ENCODE measurements around the gene ZNF22.

ZNF22 gene

DNA sequence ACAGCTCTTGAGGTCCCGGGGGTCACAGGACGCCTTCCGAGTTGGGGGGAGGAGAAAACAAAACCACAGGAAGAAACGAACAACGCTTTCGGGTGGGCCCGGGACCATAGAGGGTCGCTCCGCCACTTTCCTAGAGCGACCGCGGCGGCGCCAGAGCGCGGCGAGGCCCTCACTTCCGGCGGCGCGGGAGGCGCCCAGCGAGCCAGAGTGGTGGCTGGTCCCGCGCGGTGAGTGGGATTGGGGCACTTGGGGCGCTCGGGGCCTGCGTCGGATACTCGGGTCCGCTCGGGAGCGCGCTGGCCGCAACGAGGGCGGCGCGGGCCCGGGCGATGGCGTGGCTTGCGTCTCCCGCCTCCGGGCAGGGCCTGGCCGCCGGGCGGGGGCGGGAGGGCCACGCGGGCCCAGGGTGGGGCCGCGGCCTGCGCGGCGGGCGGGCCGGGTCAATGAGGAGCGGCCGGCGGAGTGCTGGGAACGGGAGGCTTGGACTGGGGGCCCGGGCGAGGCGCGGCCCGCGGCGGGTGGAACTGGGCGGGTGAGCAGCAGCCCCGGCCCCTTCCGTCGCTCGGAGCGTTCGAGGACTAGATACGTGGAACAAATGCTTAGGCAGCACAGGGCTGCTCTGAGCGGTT is at the start of gene ZNF22:
TSS of gene ZNF22 (plus strand) at position 172 of the 629 bp plus-strand sequence. CDS start 2,446 bp downstream, outside the sequence.
- peak; percentile 62 to 68 for DNase-seq

DNA sequence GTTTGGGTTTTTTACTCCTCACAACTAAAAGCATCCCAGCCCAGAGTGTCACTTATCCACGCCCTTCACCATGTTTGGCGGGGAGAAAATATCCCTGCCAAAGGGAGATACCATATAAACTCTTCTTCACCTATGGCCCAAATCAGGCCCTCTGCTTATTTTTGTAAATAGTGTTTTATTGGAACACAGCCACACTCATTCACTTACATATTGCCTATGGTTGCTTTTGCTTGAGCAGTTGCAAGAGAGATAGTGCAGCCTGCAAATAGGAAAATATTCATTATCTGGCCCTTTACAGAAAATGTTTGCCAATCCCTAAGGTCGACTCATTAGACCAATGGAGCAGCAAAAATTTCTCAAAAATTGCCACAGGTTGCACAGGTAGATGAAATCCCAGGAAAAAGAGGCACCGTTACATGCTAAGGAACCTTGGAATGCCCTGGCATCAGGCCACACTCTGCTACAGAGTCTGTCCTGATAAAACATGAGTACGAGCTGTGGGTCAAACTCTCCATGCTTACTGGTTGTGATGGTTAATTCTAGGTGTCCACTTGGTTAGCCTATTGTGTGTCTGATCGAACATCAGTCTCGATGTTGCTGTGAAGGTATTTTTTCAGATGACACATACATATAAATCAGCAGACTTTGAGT is 49.0 kb upstream of the ZNF22 start:
- no peak for DNase-seq

DNA sequence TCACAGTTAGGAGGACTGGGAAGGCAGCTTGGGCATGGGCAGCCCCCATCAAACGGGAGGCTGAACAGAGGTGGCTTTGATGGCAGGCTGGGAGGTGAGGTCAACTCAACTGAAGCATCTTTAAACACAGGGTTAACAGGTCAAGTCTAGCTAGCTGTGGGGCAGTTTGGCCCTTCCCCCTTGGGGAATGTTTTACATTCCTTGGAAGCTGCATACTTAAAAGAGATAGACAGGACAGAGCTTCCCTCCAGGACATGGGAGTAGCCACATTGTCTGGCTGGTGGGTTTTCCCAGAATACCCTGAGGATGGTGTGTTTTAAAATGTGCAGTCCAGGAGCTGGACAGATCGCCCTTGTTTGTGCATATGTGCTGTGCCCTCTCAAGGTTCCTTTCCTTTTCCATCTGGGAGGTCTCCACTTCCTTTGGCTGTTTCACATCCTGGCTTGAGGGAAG is 47.9 kb upstream of the ZNF22 start:
- DNase-seq, result no peak

DNA sequence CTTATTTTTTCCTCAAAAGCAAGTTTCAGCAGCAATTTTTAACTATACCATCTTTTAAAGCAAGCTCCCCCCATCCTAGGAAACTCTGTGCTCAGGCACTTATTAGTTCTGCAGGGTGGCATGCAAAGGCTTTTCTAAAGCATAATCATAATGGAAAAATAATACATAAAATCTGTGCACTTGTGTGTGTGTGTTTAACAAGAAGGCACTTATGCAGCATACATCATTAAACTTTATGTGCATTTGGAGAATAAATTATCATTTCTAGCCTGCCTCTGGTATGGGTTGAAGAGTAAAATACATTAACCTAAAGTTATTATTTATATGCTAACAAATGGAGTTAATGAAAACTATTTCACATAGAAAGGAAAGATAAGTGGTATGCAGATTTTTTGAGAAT is 46.7 kb upstream of the ZNF22 start:
- DNase-seq, result no peak

DNA sequence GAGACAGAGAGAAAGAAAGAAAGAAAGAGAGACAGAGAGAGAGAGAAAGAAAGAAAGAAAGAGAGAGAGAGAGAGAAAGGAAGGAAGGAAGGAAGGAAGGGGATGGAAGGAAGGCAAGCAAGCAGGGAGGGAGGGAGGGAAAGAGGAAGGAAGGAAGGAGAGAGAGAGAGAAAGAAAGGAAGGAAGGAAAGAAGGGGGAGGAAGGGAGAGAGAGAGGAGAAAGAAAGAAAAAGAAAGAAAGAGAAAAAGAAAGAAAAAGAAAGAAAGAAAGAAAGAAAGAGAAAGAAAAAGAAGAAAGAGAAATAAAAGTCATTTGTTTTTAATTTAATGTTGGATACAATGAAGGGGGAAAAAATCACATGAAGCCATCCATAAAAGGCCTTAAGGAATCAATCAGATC is 45.8 kb upstream of the ZNF22 start:
- no peak for DNase-seq

DNA sequence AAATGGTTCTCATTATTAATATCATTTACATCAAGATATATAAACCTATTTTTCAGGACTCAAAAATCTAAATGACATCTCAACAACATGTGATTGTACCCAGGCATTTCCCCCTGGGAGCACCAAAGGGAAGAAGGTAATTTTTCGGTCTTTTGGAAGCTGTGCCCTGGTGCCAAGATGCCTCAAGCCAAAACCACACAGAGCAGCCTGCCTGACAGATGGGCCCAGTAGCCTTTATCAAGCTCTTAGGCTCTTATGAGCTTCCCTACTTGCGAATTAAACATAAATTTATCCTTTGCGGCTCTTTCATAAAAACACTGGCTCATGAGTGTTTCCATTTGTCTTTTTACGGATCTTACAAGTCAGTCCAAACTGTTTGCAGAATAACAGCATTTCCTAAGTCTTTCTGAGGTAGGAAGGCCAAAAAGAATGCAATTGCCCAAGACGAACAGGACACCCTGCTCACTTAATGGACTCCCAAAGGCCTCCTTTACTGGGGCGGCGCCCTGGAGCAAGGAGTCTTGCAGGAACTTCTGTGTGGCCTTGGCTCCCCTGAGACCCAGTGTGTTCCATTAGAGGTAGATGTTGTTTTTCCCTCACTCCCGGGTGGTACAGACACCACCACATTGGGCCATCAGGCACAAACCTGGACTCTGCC is 45.2 kb upstream of the ZNF22 start:
- no peak for DNase-seq

DNA sequence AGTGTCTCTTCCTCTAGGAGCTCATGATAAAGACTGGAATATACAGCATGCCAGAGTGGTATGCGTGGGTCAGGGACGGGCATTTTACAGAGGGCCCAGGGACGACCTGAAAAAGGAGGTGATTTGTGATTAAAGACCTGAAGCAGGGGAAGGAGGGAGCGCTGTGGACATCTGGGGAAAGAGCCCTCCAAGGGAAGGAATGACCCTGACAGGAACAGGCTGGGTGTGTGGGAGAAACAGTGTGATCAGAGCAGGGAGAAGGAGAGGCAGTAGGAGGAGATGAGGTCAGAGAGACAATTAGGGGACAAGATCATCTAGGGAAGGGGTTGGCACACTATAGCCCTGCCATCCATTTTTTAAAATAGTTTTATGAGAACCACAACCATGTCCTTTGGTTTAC is 44.5 kb upstream of the ZNF22 start:
- no peak for DNase-seq

DNA sequence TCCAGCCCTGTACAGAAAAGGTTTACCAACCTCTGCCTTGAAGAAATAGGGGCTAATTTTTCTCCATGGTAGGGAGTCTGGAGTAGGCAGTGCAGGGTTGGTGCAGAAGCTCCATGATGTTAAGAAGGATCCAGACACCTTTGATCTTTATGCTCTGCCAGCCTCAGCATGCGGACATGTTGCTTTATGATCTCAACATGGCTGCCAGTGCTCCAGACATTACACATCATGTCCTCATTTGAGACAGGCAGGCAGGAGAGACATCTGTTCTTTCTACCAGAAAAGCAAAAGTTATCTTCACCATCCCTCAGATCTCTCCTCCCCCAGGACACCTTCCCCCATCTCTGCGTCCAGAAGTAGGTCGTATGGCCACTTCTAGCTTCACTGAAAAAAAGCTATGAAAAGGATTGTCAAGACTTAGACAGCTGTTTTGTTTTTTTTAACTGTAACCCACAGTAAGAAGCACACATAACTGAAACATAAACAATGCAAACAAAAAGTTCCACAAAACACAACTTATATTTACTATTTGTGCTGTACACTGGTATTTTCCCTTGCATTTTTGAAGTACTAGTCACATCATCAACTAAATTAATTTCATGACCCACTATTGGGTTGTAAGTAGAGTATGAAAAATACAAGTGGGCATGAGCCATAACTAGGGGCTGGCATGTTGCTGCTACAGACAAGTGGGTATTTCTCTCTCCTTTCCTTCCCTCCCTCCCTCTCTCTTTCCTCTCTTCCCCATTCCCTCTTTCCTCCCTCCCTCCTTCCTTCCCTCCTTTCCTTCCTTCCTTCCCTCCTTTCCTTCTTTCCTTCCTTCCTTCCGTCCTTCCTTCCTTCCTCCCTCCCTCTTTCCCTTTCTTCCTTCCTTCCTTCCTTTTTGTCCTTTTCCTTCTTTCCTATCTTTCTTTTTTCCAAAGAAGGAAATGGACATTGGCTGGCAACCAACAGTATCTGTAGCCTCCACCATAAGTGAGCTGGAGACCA is 43.7 kb upstream of the ZNF22 start:
- no peak for DNase-seq

DNA sequence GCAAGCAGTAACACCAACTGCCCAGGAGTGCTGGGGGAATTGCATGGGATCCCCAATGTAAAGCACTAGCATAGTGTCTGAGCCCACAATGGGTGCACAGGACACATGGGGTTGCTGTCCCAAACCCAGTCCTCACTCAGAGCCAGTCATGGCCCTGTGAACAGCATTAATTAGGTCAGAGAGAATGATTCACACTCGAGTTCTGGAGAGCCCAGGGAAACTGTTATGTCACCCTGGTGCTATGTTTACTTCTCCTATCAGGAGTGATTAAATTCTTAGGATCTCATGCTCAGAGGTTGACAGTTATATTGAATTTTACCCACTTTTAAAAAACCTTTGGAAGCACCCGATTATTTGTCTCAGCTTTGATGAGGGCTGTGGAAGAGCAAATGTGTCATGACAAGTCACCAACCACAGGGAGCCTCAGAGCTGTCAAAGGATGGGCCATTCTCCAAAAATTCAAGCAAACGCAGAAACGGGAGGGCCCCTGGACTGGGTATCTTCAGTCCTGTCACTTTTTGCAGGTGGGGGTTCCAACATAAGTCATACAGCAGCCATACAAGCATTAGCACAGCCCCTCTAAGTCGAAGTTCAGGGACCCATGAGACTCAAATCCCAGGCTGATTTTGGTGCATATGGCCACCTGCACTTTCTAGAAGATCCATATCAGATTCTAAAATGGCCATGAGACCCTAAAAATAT is 42.4 kb upstream of the ZNF22 start:
- no peak for DNase-seq

DNA sequence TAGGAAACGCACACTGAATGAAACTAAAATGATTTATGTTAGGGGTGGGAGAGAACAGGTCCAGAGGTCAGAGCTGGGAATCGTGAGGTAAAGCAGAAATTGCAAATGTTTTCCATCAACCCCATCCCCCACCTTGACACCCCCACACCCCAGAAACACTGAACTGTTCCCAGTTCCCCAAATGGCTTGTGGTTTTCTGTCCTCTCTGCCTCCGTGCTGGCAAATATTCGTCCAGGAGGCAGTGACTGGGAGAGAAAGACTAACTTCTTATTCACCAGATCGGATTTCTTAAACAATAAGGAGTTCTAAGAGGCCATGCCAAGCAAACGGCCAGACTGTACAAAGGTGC is 41.9 kb upstream of the ZNF22 start:
- no peak for DNase-seq

DNA sequence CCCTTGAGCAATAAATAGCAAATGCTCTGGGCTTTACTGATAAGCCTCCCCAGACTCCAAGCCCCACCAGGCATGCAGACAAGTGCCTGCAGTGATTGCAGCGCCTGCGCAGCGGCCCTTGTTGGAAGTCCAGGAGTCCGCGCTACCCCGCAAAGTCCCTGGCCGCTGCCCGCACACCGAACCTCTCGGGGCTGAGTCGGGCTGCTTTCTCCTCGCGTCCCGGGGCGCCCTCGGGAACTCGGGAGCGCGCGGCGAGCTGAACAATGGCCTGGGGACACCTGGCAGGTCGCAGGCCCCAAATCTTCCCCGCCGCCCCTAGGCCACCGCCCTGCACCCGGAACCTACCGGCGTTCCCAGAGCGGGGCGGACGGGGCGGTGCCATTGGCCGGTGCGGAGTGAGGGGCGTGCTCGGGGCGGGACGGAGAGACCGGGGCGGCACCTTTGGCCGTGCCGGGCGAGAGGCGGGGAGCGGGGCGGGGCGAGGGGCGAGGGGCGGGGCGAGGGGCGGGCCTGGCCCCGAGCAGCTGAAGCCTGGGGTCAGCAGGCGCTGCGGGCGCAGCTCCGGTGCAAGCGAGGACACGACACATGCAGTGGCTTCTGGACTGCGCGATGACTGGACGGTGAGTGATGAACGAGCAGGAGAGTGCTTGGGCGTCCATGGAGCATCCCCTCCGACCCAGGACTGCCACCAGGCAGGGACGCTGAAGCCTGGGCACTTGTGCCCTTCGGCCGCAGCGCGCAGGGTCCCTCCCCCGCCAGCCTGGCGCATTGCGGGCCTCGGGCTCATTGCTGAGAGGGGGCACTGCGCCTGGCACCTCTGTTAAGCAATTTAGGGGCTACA is 41.3 kb upstream of the ZNF22 start, which contains the start of gene RASSF4:
TSS of gene RASSF4 (plus strand) at position 556 of the 841 bp plus-strand sequence. CDS start 10,401 bp downstream, outside the sequence.
- DNase-seq, result peak; percentile 87 to 92

DNA sequence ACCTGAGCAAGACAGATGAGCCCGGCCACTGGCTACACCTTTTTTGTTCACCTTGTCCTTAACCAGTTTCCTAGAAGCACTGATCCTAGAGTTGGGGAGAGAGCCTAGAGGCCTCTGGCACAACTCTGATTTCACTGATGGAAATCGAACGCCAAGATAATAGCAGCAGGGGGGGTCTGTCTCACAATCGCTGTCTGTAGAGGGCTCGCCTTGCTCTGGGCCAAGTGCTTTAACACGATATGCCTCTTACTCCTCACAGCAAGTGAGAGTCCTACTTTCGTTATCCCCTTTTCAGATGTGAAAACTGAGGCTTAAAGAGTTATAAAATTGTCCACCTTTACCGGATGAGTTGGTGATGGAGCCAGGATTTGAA is 40.6 kb upstream of the ZNF22 start:
- DNase-seq, result no peak

DNA sequence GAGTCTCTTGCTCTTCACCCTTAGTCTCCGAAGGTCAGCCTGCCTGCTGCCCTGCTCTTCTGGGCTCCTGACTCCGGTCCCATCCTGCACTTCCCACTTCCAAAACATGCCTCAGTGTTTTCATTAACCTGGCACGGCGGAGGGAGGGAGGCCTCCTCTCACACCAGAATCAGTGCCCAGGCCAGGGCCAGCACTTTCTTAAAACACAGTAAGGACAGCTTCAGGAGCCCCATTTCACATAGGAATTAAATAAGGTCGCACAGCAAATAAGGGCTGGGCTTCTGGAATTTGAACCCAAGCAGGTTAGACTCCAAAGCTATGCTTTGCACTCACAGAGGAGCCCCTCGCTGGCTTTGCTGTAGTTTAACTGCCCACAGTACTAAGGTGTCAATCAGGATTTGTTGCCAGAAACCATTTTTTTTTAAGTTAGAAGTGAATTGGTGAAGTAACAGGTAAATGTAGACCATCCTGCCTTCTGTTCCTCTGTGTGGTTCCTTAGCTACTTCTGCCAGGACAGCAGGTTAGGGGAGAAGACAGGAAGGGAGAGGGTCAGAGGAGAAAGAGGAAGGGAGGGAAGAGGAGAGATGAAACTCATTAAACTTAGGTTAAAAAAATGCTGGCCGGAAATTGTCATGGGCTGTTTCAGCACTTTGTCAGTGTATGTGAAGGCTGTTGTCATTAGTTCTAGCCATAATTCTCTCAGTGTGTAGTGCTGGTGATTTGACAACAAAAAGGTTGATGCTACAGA is 40.1 kb upstream of the ZNF22 start:
- no peak for DNase-seq

DNA sequence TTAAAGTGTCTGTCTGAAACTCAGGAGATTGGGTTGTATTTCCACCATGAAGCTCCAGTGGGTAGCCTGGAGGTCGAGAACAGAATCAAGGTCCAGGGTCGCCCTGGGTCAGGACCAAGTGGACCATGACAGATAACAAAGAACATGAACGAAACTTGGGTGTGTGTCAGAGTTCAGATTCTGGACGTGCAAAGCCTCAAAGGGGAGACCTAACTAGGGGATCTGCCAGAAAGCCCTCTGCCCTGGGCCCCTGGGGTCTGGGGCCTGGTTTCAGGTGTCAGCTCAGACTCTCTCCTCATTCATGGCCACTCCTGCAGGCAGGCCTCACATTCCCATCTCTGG is 39.5 kb upstream of the ZNF22 start:
- DNase-seq, result no peak

DNA sequence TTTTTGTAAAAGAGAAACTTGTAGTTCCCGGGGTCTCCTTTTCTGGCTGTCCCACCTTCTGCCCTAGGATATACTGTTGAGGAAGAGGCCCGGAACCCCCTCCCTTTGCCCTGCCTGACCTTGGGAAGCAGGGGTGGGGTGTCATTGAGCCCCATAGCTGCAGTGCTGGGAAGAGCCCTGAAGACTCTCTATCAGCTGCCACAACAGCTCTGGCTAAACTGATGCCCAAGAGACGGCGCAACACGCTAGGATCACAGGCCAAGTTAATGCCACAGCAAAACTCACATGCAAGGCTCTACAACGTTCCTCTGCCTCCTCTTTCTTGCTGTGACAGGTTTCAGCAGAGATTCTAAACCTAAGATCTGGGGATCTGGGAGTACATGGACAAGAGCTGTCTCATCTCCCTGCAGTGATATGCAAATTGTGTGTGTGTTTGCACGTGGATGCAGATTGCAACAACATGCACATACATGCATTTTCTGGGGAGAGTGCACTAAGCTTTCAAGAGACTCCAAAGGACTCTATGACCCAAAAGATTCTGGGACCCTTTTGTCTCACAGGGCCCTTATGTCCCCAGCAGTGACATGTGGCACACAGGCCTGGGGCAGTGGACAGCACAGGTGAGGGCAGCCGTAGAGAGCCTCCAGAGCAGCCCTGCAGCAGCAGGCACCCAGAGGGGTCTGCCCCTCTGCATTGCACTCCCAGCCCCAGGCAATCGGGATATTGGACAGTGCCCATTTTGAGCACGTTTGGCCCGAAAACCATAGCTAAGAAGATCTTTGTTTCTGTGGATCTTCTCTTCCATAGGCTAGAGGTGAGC is 38.6 kb upstream of the ZNF22 start:
- DNase-seq, result no peak

DNA sequence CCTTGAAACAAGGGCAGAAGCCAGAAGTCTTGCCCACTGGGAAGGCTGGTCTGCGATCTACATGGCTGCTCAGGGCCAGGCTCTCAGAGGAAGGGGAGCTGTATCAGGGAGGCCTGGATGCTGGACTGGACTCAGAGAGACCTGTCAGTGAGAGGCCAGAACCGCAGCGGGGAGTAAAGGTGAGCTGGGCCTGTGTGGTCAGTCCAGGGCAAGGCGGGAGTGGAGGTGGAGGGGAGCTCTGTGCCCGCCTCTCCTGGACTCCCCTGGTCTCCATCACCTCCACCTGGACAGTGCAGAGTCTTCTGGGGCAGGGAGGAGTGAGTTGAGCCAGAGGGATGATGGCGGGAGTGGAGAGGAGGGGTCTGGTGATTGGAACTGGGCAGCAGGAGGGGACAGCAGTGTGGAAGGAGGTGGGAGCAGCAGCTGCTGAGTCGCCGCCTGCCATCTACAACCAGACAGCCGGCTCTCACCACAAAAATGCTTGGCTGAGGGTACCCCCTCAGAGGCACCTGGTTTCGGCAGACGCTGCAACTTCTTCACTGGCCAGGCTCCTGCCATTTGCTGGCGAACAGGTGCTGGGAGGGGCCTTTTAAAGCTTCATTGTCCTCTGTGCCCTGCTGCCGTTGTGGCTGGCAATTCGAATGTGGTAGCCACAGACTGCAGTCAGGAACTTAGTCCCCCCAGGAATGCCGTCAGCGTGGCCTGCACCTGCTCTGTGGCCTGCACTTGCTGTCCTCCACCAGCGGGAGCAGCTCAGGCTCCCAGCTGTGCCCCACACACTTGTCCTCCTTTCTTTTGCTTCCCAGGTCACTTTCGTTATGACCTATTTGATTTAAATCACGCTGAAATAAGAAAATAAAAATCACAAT is 37.6 kb upstream of the ZNF22 start:
- DNase-seq, result no peak

DNA sequence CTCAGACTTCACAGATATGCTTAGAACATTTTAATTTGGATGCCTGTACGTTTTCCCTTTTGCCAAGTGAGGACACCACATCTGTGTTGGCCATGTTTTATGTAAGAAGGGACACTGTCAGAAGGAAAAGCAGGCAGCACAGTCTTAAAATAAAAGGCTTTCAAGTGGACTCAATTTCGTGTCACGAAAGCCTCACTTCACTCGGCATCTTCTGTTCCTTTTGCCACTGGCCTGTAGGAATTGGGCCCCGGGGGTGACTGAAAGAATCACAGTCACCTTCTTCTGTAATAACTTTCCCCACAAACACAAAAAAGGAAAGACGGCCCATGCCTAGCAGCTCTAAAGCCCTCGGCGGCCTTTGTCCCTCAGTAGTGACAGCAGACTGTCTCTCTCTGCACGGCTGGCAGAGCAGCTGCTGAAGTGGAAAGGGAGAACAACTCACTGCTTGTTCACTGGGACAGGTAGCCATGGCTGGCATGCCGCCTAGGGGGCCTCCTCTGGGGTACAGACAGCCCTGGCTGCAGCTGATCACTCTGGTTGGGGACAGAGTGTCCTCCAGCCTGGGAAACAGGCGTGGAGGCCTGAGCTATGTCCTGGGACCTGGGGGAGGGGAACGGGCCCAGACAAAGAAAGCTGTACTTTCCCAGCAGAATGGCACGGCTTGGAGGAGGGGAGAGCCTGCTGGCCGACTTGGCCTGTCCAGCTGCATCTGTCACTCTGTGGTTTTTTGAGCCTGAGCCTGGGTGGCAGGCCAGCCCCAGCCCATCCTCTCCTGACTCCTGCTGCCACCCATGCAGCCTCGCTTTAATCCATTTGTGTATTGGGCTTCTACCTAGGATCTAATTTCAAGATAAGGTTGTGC is 36.7 kb upstream of the ZNF22 start:
- DNase-seq, result no peak

DNA sequence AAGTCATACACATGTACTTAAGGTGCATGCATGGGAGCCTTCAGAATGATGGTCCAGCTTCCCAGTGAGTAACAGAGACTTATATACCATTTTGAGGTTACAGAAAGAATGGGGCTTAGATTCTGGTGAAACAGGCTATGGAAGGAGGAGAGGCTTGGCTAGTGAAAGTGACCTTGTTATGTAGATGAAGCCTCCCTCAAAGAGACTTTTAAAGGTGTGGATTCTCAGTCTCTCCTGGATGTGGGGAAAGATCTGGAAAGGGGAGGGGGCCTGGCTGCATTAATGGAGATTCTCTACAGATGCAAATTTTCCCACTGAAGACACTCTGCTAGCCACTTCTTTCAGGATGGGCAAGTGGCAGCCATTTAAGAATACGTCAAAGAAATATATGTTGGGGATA is 35.6 kb upstream of the ZNF22 start:
- no peak for DNase-seq
